SH-SY5Y (cell line): ENCODE measurements around the gene PPIL3.

Source experiments
- GATA2 ChIP-seq: IDR thresholded peaks from 2 replicates; pipeline ENCODE4 v1.6.1; 2011; ENCODE audit warnings: mild to moderate bottlenecking, low read depth, low read length
- GATA3 ChIP-seq: IDR thresholded peaks from 2 replicates; pipeline ENCODE4 v1.6.1; 2011; ENCODE audit warnings: low read depth, mild to moderate bottlenecking, low read length, moderate library complexity

- TF ChIP-seq GATA2 (peak; percentile 97), GATA3 (peak; percentile 69; the same call in 1 of the 2 replicates)
Observed at GRCh38 chr2:200888704-200889625, at the start of gene PPIL3, which contains the start of gene NIF3L1.
